ENCODE results near the gene CD93.

The CD93 gene

GRCh38 chr20:23082846-23083552, 3.1 kb downstream of the CD93 start:
- no peak for DNase-seq (ENCODE audit: low spot score)

- DNase-seq (ENCODE audit: low spot score), result no peak
Measured at GRCh38 chr20:23081263-23081819, 4.8 kb downstream of the CD93 start.

- no peak for DNase-seq (ENCODE audit: low spot score)
Measured at GRCh38 chr20:23080521-23080920, 5.6 kb downstream of the CD93 start.

- no peak for DNase-seq (ENCODE audit: low spot score)
Measured at GRCh38 chr20:23079926-23080325, 6.2 kb downstream of the CD93 start.

GRCh38 chr20:23079016-23079351, 7.1 kb downstream of the CD93 start:
- no peak for DNase-seq (ENCODE audit: low spot score)

GRCh38 chr20:23078351-23079015, 7.6 kb downstream of the CD93 start:
- no peak for DNase-seq (ENCODE audit: low spot score)

GRCh38 chr20:23077277-23077676, 8.8 kb downstream of the CD93 start:
- DNase-seq (ENCODE audit: low spot score), result no peak

- DNase-seq (ENCODE audit: low spot score), result no peak
Measured at GRCh38 chr20:23074052-23074451, 12.1 kb downstream of the CD93 start.

- DNase-seq (ENCODE audit: low spot score), result no peak
Measured at GRCh38 chr20:23072892-23073586, 13.1 kb downstream of the CD93 start.

- no peak for DNase-seq (ENCODE audit: low spot score)
Measured at GRCh38 chr20:23071996-23072395, 14.1 kb downstream of the CD93 start.

GRCh38 chr20:23071398-23071797, 14.7 kb downstream of the CD93 start:
- no peak for DNase-seq (ENCODE audit: low spot score)

GRCh38 chr20:23069108-23069507, 17.0 kb downstream of the CD93 start:
- DNase-seq (ENCODE audit: low spot score), result no peak

- no peak for DNase-seq (ENCODE audit: low spot score)
Measured at GRCh38 chr20:23068283-23068682, 17.8 kb downstream of the CD93 start.

- no peak for DNase-seq (ENCODE audit: low spot score)
Measured at GRCh38 chr20:23066772-23067171, 19.4 kb downstream of the CD93 start.

- DNase-seq (ENCODE audit: low spot score), result no peak
Measured at GRCh38 chr20:23065266-23066201, 20.6 kb downstream of the CD93 start.

- no peak for DNase-seq (ENCODE audit: low spot score)
Measured at GRCh38 chr20:23063581-23063980, 22.5 kb downstream of the CD93 start.

- DNase-seq (ENCODE audit: low spot score), result no peak
Measured at GRCh38 chr20:23063168-23063567, 23.0 kb downstream of the CD93 start.

GRCh38 chr20:23062632-23063031, 23.5 kb downstream of the CD93 start:
- no peak for DNase-seq (ENCODE audit: low spot score)

GRCh38 chr20:23061734-23062561, 24.2 kb downstream of the CD93 start:
- DNase-seq (ENCODE audit: low spot score), result no peak

GRCh38 chr20:23061262-23061661, 24.9 kb downstream of the CD93 start:
- no peak for DNase-seq (ENCODE audit: low spot score)

GRCh38 chr20:23060629-23061028, 25.5 kb downstream of the CD93 start:
- no peak for DNase-seq (ENCODE audit: low spot score)

Data from globus pallidus (tissue), 1 donor.